HG03135 (cell line): ENCODE data around the gene GABRB1.

ENCODE experiments used
- ATAC-seq: cut with Tn5 transposase; IDR thresholded peaks from one replicate; pipeline ENCODE4 v1.9.1; 2021; ENCODE audit warnings: mild to moderate bottlenecking, moderate library complexity; ENCODE audit not compliant: unreplicated experiment

GABRB1 gene

DNA sequence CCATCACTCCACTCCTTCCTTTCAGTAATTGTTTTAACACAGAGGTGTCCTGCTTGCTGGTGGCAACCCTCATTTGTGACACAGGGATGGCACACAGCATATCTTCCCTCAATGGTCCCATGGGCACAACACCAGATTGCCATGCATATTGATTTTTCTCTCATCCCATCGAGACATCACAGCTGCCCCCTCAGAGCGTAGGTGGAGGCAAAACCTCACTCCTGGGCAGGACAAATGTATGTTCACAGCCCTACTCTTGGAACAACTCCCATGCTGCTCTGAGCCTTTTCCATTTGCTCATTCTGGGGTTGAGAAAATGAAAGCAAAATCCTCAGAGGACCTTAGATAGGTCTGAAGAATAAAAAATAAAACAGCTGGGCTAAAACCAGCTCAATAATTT is 172.2 kb downstream of the GABRB1 start:
- no peak for ATAC-seq

DNA sequence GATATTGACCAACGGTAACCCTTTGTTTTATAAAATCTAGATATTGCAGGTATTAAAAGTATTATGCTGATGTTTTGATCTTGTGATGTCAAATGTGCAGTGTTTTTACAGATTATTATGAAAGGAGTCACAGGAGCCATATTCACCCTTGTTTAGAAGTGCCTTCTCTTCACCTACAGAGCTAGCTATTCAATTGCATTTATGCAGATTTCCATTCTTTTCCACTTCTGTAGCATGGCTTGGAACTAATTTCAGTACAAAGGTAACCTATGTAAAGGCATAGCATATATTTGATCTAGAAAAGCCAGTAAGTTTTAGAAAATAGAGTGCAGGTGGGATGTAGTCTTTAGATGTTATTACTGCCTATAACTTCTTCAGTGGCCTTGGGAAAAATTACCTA is 176.2 kb downstream of the GABRB1 start:
- no peak for ATAC-seq

DNA sequence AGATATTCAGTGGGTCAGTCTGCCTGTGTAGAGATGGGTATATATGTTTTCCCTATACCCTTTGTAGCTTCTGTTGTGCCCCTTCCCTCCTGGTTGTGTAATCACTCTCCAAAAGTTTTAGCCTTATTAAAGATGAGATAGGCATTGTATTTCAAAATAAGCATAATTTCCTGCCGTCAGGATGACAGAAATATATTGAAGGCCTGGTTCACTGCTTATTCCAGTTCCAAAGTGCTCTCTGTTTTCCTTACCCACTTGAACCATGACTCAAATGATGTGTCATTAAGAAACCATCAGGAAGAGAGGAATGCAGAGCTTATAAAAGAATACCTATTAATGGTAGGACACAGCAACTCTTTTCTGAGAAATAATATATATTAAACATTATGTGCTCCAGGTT is 178.5 kb downstream of the GABRB1 start:
- ATAC-seq = no peak

DNA sequence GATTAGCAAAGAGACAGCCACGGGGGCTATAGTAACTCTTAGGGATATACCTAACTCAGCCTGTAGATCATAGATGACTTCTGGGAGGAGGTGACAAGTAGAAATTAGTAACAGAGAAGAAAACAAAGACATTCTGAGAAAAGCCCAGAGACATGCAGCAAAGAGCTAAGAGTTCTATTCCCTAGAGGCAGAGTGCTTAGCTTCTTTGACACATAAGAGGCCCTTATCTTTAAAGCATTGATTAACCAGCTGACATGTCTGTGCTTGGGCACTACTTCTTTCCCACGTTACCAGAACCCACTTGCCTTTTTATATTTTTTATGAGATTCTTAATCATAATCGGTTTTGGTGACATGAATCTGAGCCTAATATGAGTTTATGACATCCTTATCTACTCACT is 179.5 kb downstream of the GABRB1 start:
- ATAC-seq = no peak

DNA sequence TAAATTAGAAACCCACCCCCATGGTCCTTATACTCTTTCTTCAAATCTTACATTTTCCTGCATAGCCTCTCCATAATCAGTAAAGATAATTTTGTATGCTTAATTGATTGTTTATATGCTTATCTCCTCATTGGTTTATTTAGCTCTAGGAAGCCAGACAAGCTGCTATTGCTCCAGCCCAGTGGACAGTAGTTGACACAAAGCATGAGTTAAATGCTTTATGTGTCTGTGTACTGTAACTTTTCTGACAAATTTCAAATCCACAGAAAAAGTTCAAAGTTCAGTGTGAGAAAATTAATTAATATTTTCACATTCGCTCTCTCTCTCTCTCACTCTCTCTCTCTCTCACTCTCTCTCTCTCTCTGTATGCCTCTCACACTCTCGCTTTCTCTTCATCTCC is 181.7 kb downstream of the GABRB1 start:
- no peak for ATAC-seq

DNA sequence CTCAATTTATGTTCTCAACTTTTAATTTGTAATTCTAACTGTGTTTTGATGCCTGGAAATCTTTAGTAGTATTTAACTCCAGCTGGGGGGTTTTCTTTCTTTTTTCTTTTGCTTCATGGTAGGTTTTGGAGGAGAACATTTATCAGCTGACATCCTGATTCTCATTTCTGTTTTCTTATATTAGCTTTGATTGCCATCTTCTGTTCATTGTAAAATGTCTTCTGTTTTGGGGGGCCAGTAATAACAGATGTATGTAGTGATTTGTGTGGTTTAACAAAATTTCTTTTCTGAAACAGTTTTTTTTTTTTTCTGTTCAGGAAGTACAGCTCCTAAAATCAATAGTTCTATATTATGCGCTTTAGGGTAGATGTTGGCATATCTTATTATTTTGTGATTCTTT is 182.2 kb downstream of the GABRB1 start:
- no peak for ATAC-seq

DNA sequence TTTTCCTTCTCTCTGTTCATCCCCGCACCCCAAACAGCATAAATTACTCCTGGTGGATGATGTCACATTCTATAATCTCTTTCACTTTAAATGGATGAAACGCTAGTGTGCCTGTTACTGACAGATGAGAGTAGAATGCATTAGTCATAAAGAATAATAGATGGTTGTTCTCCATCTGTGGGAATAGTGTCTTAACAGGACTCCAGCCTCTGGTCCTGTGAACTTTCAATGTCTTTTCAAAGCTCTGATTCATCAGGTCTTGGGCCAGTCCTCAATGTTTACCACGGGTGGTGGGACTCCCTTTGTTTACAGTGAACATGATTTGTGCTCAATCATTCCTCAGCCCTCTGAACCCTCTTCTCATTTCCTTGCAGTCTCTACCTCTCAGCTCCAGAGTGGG is 182.6 kb downstream of the GABRB1 start:
- ATAC-seq = no peak

DNA sequence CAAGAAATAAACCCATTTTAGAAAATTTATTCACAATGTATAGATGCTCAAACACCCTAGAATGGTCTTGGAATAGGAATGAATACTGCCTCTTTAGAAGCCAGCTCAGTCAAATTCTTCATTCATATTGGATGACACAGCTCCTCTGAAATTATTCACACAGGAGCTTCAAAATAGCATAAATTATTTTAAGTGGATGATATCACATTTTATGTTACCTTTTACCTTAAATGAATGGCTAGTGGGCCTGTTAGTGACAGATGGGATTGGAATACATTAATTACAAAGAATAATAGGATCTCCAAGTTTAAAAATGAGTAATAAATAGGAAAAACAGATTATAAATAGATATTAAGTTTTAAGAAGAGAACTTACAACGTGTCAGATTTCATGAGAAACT is 184.4 kb downstream of the GABRB1 start:
- no peak for ATAC-seq

DNA sequence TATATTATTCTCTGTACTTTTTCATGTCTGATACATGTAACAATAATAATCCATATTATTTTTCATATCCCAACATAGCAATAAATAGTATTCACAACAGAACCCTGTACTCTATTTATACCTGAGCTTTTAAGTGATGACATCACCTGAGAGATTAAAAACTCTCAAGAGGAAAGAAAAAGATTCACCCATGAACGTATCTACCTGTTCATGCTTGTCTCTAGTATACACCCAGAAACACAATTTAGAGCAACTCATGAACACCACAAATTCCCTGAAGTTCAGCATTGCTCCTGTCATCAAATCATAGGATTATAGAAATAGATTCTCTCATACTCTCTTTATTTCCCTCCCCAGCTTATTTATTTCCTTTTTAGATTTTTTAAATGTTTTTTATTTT is 185.9 kb downstream of the GABRB1 start:
- ATAC-seq = no peak

DNA sequence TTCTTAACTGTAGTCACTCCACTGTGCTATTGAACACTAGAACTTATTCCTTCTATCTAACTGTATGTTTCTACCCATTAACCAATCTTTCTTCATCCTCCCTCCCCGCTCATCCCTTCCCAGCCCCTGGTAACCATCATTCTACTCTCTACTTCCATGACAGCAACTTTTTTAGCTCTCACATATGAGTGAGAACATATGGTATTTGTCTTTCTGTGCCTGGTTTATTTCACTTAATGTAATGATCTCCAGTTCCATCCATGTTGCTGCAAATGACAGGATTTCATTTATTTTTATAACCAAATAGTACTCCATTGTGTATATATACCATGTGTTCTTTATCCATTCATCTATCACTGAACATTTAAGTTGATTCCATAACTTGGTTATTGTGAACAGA is 186.5 kb downstream of the GABRB1 start:
- ATAC-seq = no peak

DNA sequence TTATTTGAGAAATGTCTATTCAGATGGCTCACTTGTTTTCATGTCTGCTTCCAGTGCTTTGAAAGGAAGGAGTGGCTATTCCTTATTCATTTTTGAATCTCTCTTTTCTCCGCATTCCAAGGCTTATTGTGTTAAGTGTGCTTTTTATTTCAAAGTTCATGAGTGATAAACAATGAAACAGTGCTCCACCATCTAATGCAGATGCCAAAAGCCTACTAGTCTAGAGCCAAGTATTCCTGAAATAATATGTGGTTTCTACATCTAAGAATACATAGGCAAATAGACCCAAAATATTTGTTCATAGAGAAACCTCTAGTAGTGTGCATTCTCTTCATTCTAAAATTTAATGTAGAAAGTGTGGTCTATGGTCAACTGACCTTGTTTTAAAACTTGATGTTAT is 187.3 kb downstream of the GABRB1 start:
- no peak for ATAC-seq

DNA sequence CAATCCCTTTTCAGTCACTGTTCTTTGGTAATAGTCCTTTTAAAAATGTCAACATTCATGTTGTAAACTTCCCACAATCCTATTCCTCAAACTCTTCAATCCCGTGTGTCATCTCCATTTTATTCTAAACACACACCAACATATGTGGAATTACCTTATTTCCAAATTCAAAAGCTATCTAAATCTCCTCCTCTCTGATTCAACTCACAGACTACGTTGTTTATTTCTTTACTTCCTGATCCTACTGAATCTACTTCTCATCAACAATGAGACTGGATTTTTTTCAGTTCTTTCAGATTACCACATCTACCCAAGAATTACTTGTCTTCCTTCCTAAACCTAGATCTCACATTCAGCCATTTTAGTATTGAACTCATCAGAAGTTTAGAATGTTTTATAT is 188.2 kb downstream of the GABRB1 start:
- no peak for ATAC-seq

DNA sequence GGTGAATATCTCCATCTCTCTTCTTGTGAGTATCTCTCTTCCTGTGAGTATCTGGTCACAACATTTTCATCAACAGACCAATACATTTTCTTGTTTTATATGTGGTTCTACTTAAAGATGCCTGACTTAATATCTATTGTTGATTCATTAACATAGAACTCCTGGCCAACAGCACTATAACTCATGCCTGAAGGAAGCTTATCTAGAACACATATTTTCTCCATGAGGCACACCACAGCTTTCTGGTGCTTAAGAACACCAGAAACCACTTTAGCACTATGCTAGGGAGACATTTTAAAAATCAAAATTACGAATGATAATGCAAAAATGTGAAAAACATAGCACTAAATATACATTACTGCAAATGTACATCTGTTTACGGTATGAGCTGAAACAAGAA is 190.4 kb downstream of the GABRB1 start:
- ATAC-seq = no peak

DNA sequence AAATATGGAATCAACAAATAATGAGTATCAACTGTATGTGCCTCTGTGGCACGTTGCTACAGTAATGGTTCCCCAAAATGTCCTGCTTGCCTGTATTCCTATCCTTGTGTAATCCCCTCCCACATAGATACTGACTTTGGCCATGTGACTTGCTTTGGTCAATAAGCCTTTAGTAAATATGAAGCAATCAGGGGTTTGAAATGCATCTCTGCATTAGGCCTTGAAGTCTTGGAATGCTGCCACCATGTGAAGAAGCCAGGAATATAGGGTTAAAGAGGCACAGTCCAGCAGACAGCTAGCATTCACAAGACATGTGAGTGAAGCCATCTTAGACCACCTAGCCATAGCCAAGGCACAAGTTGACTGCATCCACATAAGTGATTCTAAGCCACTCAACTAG is 190.9 kb downstream of the GABRB1 start:
- no peak for ATAC-seq

DNA sequence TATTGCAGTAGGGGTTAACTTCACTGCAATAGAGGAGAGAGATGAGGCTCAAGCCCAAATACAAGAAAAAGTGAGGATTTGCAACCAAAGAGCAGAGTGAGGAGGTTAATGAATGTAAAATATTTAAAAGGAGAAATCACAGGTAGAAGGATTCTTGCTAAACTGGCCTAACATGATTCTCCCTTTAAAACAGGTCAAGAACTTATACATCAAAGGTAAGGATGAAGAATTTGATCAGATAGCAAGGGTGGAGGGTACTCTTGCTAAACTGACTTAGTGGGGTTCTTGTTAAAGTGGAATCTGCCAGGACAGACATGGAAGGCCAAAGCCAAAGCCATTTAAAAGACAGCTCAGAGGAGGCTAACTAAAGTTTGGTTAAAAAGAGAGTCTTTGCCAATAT is 193.0 kb downstream of the GABRB1 start:
- ATAC-seq = no peak

DNA sequence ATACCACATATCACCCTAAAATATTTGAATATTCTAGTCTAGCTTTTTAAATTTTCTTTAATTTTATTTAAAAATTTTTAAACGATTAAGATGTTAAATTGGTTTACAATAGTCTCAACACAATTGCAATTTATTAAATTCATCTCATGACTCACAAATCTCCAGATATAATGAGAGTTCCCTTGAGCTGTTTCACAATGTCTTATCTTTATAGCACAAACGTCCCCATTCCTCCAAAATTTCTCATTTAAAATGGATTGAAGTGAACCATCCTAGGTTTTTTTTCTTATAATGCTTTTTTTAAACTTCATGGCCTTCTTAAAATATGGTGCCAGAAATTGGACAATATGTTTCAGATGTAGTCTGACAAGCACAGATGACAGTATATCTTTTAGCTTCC is 204.4 kb downstream of the GABRB1 start:
- no peak for ATAC-seq

DNA sequence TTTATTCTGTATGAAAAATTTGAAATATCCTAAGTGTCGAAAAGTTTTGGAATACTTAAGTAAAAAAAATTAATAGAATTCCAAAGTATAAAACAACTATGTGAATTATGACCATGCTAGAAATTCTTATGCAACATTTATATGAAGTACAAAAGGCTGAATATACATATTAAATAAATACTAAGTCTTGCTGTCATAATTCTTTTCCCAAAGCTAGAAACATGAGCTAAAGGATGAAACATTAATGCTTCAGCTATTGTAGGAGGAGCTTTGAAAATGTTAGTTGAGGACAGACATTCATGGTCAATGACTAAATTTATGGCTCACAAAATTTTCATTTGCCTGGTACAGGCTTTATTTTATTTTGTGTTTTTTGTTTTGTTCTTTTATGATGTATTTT is 207.3 kb downstream of the GABRB1 start:
- ATAC-seq = no peak

DNA sequence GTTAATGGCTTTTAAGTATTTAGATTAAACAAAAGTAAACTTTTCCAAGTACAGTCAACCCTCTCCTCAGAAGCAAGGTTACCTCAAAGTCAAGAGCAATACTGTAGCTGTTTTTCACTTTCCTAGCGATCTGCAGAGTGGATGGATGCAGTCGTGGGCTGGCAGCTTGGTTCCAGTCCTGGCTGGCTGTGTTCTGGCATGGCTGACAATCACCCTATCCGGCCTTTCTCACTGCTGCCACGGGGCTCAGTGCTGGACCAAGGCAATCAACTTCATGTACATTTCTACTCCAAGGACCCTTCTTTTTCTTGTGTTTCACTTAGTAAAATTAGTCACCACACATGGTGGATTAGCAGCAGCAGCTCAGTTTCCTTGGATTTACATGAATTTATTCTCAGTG is 208.3 kb downstream of the GABRB1 start:
- no peak for ATAC-seq

DNA sequence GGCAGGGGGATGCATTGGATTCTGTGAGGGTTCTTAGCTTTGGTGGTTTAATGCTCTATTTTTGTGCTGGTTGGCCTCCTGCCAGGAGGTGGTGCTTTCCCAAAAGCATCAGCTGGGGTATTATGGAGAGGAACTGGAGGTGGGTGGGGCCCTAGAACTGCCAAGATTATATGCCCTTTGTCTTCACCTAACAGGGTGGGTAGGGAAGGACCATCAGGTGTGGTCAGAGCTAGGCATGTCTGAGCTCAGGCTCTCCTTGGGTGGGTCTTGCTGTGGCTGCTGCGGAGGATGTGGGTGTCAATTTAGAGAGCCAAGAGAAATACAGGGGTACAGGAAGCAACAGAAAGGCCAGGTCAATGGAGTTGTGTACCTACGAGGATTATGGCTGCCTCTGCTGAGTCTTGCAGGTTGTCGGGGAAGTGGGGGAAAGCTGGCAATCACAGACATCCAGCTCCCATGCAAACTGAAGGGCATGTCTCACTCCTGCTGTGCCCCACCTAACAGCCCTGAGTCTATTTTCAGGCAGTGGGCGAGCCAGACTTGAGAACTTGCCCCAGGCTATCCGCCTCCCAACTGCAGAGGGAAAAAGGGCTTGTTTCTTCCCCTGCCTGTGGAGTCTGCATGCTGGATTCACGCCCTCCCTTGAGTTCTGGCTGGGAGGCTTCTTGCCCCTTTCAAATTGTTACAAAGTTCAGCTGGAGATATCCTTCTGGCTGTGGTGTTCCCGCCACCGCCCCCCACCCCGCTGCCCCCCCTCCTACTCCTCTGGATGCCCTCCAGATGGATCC is 220.2 kb downstream of the GABRB1 start:
- no peak for ATAC-seq

DNA sequence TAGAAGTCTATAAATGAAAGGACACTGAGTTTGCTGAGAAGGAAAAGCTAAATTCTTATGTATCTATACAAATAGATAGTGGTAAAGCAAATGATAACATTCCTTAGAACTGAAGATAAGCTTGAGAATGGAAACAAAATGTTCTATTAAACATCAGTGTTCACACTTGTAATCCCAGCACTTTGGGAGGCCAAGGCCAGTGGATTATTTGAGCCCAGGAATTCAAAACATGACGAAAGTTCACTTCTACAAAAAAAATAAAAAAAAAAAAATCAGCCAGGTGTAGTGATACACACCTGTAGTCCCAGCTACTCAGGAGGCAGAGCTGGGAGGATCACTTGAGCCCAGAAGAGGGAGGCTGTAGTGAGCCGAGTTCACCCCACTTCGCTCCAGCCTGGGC is 232.4 kb downstream of the GABRB1 start:
- no peak for ATAC-seq

DNA sequence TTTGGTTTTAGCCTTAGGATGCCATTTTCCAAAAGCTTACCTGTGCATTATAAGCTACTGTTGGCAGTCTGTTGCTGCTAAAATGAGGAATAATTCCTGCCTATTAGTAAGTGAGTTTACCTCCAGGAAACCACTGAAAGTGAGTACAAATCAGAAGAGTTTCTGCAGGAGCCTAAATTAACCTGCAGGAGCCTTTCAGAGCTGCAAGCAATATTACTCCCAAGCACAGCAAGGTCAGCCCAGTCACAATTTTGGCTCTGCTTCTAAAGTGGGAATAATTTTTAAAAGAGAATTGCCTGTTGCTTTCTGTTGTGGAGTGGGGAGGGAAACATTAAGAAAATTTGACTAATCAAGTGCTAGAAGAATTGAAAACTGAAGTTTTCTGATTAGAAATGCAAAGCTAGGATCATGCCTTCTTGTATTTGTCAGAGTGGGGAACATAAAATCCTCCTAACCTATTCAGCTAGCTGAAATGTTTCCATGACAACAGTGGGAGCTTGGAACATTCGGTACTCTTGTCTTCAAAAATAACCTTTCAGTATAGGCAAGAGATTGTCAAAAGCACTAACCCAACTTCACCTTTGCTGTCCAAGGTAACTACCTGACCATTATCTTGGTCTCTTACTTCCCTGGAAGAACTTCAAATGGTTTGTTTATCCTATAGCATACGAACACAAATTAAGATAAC is 239.0 kb downstream of the GABRB1 start:
- ATAC-seq = no peak

DNA sequence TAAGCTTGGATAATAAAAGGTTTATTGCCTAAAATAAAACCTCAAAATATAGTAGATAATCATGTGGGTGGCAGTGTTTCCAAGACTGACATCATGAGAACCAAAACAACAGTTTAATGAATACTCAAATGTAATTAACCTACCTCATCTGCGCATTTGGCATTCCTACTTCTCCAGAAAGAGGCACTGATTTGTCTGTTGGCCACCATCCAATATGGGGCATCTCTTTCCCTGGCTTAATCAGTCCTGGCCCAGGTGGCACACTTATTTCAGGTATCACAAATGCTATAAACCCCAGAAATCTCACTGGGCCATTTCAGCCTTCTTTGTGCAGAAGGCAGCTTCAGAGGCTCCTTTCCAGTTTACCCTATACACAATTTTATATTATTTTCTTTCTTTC is 239.9 kb downstream of the GABRB1 start:
- ATAC-seq = no peak

DNA sequence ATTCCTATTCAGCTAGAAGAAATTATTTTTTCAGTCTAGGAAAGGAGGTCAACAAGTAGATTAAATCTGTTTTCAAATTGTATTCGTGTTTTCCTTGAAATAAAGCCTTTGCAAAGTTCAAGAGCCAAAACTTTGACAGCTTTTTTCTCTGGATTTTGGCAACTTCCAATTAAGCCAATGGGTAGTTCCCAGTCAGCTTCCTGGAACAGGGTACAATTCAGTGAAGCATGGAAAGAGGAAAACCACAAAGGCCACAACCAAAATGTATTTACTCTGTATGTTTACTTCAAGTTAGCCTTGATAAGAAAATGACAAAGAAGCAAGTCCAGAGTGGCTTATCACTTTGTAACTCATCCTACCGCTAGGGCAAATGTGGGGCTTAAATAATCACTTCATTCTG is 243.5 kb downstream of the GABRB1 start:
- ATAC-seq = no peak
